ENCODE results near the gene CCDC134.

The CCDC134 gene

DNA sequence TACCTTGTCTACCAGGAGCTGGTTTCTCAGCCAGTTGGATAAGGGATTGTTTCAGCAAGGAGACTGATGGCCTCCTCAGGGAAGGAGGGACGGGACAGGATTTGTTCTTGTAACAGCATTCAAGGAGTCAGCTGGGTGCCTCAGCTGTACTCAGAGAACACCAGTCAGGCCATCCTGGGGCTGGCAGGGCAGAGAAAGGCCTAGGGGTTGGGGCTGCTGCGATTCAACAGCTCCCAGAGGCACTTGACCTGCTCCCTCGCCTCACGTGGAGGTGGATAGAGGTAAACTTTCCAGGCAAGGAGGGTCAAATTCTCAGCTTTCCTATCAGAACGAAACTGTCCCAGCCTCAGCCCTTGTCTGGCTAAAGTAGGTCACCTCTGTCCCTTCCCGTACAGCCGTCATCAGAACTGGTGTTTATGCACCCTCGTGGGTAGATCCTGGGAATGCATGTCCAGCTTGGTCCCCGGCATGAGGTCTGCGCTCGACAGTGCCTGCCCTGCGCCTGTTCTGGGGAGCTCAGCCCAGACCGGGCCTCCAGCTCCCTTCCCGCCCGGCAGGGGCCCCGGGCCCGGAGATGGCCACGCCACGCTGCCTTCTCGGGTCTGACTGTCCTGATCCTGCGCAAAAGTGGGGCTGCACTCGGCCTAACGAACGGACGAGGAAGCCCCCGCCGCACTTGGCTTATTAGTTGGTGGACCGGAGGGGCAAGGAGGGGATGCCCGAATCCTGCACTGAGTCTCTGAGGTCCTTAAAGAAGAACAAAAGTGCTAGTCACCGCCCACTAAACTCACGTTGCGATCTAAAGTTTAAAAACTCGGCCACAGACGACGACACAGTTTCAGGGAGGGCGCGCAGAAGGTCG is 762 bp upstream of the CCDC134 start:
- peaks cover 7% of the 10 kb centered on the region for H3K4me1 ChIP-seq (ENCODE audit: insufficient read depth, low read length)
- no peaks in the 10 kb centered on the region for H3K36me3 ChIP-seq (ENCODE audit: insufficient read depth, low read depth, low read length)
- peak overlapping the region; percentile 81 for H3K4me3 ChIP-seq (ENCODE audit: low read length)
- no peaks in the 10 kb centered on the region for H3K27me3 ChIP-seq (ENCODE audit: insufficient read depth, low read length)
- peak overlapping the region; percentile 92; the same call in 1 of the 2 replicates for H3K9ac ChIP-seq (ENCODE audit: low read depth, low read length)
- H3K27ac ChIP-seq (ENCODE audit: low read length) = peak overlapping the region; percentile 26
- no peaks in the 10 kb centered on the region for H3K9me3 ChIP-seq (ENCODE audit: insufficient read depth, low read depth, low read length)

DNA sequence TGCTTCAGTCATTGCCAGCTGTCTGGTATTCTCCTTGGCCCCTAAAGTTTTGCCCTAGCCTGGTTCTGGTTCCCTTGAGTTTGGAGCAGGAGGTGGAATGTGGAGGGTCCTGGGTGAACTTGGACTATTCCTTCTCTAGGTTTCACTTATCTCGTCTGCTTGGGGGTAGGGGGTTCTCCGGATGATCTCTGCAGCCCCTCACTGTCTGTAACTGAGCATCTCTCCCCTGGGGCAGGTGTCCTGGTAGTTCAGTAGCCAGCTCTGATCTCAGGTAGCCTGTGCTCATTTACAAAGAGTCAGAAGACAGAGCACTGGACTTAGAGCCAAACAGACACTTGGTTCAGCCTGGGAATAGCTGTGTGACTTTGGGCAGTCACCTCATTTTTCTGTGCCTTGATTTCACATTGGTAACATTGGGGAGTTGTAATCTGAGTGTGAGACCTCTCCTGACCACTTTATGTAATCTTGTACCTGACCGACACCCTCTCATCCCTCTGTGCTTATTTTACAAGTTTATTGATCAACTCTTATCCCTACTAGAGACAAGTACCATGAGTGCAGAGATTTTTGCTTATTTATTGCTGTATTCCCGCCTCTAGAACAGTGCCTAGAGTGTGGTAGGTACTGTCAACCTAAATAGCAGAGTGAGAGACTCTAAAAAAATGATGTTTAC is 804 bp downstream of the CCDC134 start:
- peak overlapping the region; percentile 92 for H3K9ac ChIP-seq (ENCODE audit: low read depth, low read length)
- H3K9me3 ChIP-seq (ENCODE audit: insufficient read depth, low read depth, low read length) = no peaks in the 10 kb centered on the region
- no peaks in the 10 kb centered on the region for H3K36me3 ChIP-seq (ENCODE audit: insufficient read depth, low read depth, low read length)
- H3K27ac ChIP-seq (ENCODE audit: low read length) = peak overlapping the region; percentile 32
- H3K27me3 ChIP-seq (ENCODE audit: insufficient read depth, low read length) = no peaks in the 10 kb centered on the region
- peaks cover 7% of the 10 kb centered on the region for H3K4me1 ChIP-seq (ENCODE audit: insufficient read depth, low read length)
- H3K4me3 ChIP-seq (ENCODE audit: low read length) = peak overlapping the region; percentile 81

DNA sequence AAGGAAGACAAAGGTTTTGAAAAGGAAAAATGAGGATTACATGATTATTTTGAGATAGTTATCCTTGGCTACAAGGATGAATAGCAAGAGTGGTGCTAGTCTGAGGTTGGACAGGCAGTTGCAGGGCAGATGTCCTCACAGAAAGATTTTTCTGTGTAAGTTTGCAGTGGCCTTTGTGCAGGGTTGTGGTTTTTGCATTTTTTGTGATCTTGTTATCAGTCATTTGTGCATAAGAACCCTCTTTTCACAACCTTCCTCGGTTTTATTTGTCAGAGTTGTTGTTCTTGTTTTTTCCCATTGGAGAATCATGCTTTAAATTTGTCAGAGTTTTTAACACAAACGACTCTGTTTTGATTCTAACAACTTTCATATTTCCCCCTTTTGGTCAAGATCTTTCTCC is 1.4 kb downstream of the CCDC134 start:
- Histone ChIP-seq H3K4me3 (ENCODE audit: low read length) (peak overlapping the region; percentile 81), H3K27ac (ENCODE audit: low read length) (no peak overlapping the region), H3K36me3 (ENCODE audit: insufficient read depth, low read depth, low read length) (no peaks in the 10 kb centered on the region), H3K4me1 (ENCODE audit: insufficient read depth, low read length) (peaks cover 7% of the 10 kb centered on the region), H3K9ac (ENCODE audit: low read depth, low read length) (peak overlapping the region; percentile 92; the same call in 1 of the 2 replicates), H3K9me3 (ENCODE audit: insufficient read depth, low read depth, low read length) (no peaks in the 10 kb centered on the region), H3K27me3 (ENCODE audit: insufficient read depth, low read length) (no peaks in the 10 kb centered on the region)

GRCh38 chr22:41805639-41806038 is 5.2 kb downstream of the CCDC134 start:
- H3K4me1 ChIP-seq (ENCODE audit: insufficient read depth, low read length) = no peaks in the 10 kb centered on the region; the same call in 1 of the 2 replicates
- H3K36me3 ChIP-seq (ENCODE audit: insufficient read depth, low read depth, low read length) = peaks cover 14% of the 10 kb centered on the region; the same call in 1 of the 2 replicates
- no peak overlapping the region for H3K4me3 ChIP-seq (ENCODE audit: low read length)
- H3K9ac ChIP-seq (ENCODE audit: low read depth, low read length) = no peak overlapping the region
- H3K27me3 ChIP-seq (ENCODE audit: insufficient read depth, low read length) = no peaks in the 10 kb centered on the region
- H3K27ac ChIP-seq (ENCODE audit: low read length) = no peak overlapping the region
- no peaks in the 10 kb centered on the region for H3K9me3 ChIP-seq (ENCODE audit: insufficient read depth, low read depth, low read length)

- H3K27me3 ChIP-seq (ENCODE audit: insufficient read depth, low read length) = no peaks in the 10 kb centered on the region
- H3K4me3 ChIP-seq (ENCODE audit: low read length) = no peak overlapping the region
- peaks cover 21% of the 10 kb centered on the region; the same call in 1 of the 2 replicates for H3K36me3 ChIP-seq (ENCODE audit: insufficient read depth, low read depth, low read length)
- H3K9ac ChIP-seq (ENCODE audit: low read depth, low read length) = no peak overlapping the region
- no peaks in the 10 kb centered on the region for H3K9me3 ChIP-seq (ENCODE audit: insufficient read depth, low read depth, low read length)
- no peak overlapping the region for H3K27ac ChIP-seq (ENCODE audit: low read length)
- no peaks in the 10 kb centered on the region for H3K4me1 ChIP-seq (ENCODE audit: insufficient read depth, low read length)
Observed at GRCh38 chr22:41808400-41808799, 7.9 kb downstream of the CCDC134 start.

GRCh38 chr22:41810022-41810421 is 9.5 kb downstream of the CCDC134 start:
- H3K9me3 ChIP-seq (ENCODE audit: insufficient read depth, low read depth, low read length) = no peaks in the 10 kb centered on the region

DNA sequence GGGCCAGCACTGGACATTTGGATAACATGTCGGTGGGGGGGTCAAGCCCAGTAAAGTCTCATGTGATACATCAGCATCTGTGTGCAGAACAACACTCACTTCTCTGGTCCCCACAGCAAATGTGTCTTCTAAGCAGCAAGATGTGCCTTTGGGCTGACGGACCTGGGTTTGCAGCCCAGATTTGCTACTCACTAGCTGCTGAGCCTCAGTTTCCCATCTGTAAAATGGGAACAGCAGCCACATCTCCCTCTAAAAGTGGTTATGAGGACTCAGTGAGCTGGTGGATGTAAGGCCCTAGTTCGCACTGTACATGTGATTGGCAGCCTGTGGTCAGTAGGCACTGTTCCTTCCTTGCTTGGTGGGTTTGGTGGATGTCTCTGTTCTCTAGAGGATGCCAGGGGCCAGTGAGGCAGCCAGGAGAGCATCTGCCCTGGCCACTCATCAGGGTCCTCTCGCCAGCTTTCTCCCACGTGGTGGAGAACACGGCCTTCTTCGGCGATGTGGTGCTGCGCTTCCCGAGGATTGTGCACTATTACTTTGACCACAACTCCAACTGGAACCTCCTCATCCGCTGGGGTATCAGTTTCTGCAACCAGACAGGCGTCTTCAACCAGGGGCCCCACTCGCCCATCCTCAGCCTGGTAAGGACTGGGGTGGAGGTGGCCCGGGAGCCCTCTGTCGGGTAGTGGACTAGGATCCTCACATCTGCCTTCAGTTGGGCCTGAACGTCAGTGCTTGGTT is 12.5 kb downstream of the CCDC134 start:
- Histone ChIP-seq H3K27me3 (ENCODE audit: insufficient read depth, low read length) (no peaks in the 10 kb centered on the region), H3K4me3 (ENCODE audit: low read length) (no peak overlapping the region), H3K9me3 (ENCODE audit: insufficient read depth, low read depth, low read length) (no peaks in the 10 kb centered on the region), H3K4me1 (ENCODE audit: insufficient read depth, low read length) (no peaks in the 10 kb centered on the region), H3K27ac (ENCODE audit: low read length) (no peak overlapping the region), H3K9ac (ENCODE audit: low read depth, low read length) (no peak overlapping the region), H3K36me3 (ENCODE audit: insufficient read depth, low read depth, low read length) (peaks cover 33% of the 10 kb centered on the region)

More at GRCh38 chr22:41810022-41810421, 9.5 kb downstream of the CCDC134 start:
- Histone ChIP-seq H3K4me1 (ENCODE audit: insufficient read depth, low read length) (no peaks in the 10 kb centered on the region), H3K27me3 (ENCODE audit: insufficient read depth, low read length) (no peaks in the 10 kb centered on the region), H3K9ac (ENCODE audit: low read depth, low read length) (no peak overlapping the region), H3K36me3 (ENCODE audit: insufficient read depth, low read depth, low read length) (peaks cover 27% of the 10 kb centered on the region; the same call in 1 of the 2 replicates), H3K27ac (ENCODE audit: low read length) (no peak overlapping the region), H3K4me3 (ENCODE audit: low read length) (no peak overlapping the region)

- no peak overlapping the region for H3K4me3 ChIP-seq (ENCODE audit: low read length)
- no peaks in the 10 kb centered on the region for H3K4me1 ChIP-seq (ENCODE audit: insufficient read depth, low read length)
- H3K36me3 ChIP-seq (ENCODE audit: insufficient read depth, low read depth, low read length) = peaks cover 31% of the 10 kb centered on the region
- H3K9me3 ChIP-seq (ENCODE audit: insufficient read depth, low read depth, low read length) = no peaks in the 10 kb centered on the region
- no peaks in the 10 kb centered on the region for H3K27me3 ChIP-seq (ENCODE audit: insufficient read depth, low read length)
- no peak overlapping the region for H3K27ac ChIP-seq (ENCODE audit: low read length)
- H3K9ac ChIP-seq (ENCODE audit: low read depth, low read length) = no peak overlapping the region
Observed at GRCh38 chr22:41813726-41814410, 13.4 kb downstream of the CCDC134 start.

GRCh38 chr22:41815716-41816115 is 15.2 kb downstream of the CCDC134 start:
- H3K4me3 ChIP-seq (ENCODE audit: low read length) = no peak overlapping the region
- no peaks in the 10 kb centered on the region for H3K27me3 ChIP-seq (ENCODE audit: insufficient read depth, low read length)
- H3K9me3 ChIP-seq (ENCODE audit: insufficient read depth, low read depth, low read length) = no peaks in the 10 kb centered on the region
- H3K4me1 ChIP-seq (ENCODE audit: insufficient read depth, low read length) = no peaks in the 10 kb centered on the region
- H3K27ac ChIP-seq (ENCODE audit: low read length) = no peak overlapping the region
- peaks cover 23% of the 10 kb centered on the region for H3K36me3 ChIP-seq (ENCODE audit: insufficient read depth, low read depth, low read length)
- no peak overlapping the region; the same call in 1 of the 2 replicates for H3K9ac ChIP-seq (ENCODE audit: low read depth, low read length)

DNA sequence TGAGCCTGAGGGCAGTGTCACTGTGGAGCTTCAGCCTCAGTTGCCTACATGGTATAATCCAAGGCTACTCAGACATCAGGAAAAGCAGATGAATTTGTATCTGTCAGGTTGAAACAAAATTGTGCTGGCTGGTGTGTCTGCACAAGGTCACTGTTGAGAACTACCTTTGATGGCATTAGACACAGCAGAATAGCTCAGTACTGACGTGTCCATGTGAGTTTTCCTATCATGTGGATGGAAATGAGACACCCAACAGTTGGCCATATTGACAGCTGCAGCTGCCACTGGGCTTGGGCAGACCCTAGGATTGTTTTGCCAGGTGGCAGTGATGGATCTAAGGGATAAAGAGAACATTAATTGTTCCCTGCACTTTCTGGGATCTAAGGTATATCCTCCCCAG is 15.8 kb downstream of the CCDC134 start:
- Histone ChIP-seq H3K27me3 (ENCODE audit: insufficient read depth, low read length) (no peaks in the 10 kb centered on the region), H3K4me1 (ENCODE audit: insufficient read depth, low read length) (no peaks in the 10 kb centered on the region), H3K36me3 (ENCODE audit: insufficient read depth, low read depth, low read length) (peaks cover 23% of the 10 kb centered on the region), H3K27ac (ENCODE audit: low read length) (no peak overlapping the region), H3K9ac (ENCODE audit: low read depth, low read length) (no peak overlapping the region), H3K9me3 (ENCODE audit: insufficient read depth, low read depth, low read length) (no peaks in the 10 kb centered on the region), H3K4me3 (ENCODE audit: low read length) (no peak overlapping the region)

DNA sequence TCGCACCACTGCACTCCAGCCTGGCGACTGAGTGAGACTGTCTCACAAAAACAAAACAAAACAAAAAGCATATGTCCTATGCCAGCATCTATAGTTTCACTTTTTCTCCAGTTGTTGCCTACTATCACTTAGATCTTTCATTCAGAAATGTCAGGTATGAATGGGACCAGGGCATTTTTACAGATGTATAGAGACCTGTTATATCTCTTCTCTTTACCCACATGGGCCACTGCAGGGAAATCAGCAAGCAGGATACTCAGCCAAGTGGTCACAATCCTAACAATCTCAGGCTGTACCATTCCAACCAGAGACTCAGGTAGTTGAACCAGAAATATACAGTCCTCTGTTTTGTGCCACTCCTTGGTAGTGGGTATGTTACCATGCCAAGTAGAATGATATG is 16.4 kb downstream of the CCDC134 start:
- Histone ChIP-seq H3K9me3 (ENCODE audit: insufficient read depth, low read depth, low read length) (no peaks in the 10 kb centered on the region), H3K4me1 (ENCODE audit: insufficient read depth, low read length) (no peaks in the 10 kb centered on the region), H3K27me3 (ENCODE audit: insufficient read depth, low read length) (no peaks in the 10 kb centered on the region), H3K36me3 (ENCODE audit: insufficient read depth, low read depth, low read length) (peaks cover 19% of the 10 kb centered on the region), H3K27ac (ENCODE audit: low read length) (no peak overlapping the region), H3K4me3 (ENCODE audit: low read length) (no peak overlapping the region), H3K9ac (ENCODE audit: low read depth, low read length) (no peak overlapping the region)
